Osteoblast (primary cell): ENCODE data around the gene MTHFS. TPM values are rescaled to one million over a fixed set of nuclear protein-coding genes. Genes with fewer than 3 reads are reported as not detected.

Experiments used
- DNase-seq: peaks from one replicate; pipeline ENCODE4 v3.0.0; 2011; ENCODE audit warnings: low spot score, mixed read lengths; ENCODE audit not compliant: insufficient read length; ENCODE audit errors: missing footprints
- H2AFZ ChIP-seq: 2 replicates; pipeline ENCODE4 v1.6.0; 2011; ENCODE audit warnings: mild to moderate bottlenecking, low read length
- H3K27ac ChIP-seq: 2 replicates; pipeline ENCODE4 v1.5.1; 2011; ENCODE audit warnings: mild to moderate bottlenecking, low read depth, low read length, moderate library complexity
- H3K27me3 ChIP-seq: 2 replicates; pipeline ENCODE4 v1.6.0; 2012; ENCODE audit warnings: mild to moderate bottlenecking, control low read depth, inconsistent platforms, low read length, moderate library complexity; ENCODE audit not compliant: insufficient read depth
- H3K36me3 ChIP-seq: 2 replicates; pipeline ENCODE4 v1.5.1; 2011; ENCODE audit warnings: mild to moderate bottlenecking, low read length, control low read depth, moderate library complexity; ENCODE audit not compliant: insufficient read depth
- H3K4me1 ChIP-seq: 2 replicates; pipeline ENCODE4 v1.5.1; 2011; ENCODE audit warnings: mild to moderate bottlenecking, low read length, control low read depth, moderate library complexity; ENCODE audit not compliant: insufficient read depth
- H3K4me2 ChIP-seq: 2 replicates; pipeline ENCODE4 v1.6.0; 2011; ENCODE audit warnings: mild to moderate bottlenecking, low read length; ENCODE audit not compliant: insufficient read depth
- H3K4me3 ChIP-seq: fragments of 200-600 bp; sonication (generic); 3 replicates; pipeline ENCODE4 v1.5.1; 2012; ENCODE audit warnings: mild to moderate bottlenecking, low read length, inconsistent platforms; ENCODE audit not compliant: insufficient read depth
- H3K79me2 ChIP-seq: 2 replicates; pipeline ENCODE4 v1.6.0; 2012; ENCODE audit warnings: mild to moderate bottlenecking, low read length, control low read depth, inconsistent platforms; ENCODE audit not compliant: insufficient read depth
- H3K9me3 ChIP-seq: 2 replicates; pipeline ENCODE4 v1.5.1; 2011; ENCODE audit warnings: low read depth, low read length, control low read depth
- H4K20me1 ChIP-seq: 2 replicates; pipeline ENCODE4 v1.6.0; 2012; ENCODE audit warnings: mild to moderate bottlenecking, low read length, control low read depth; ENCODE audit not compliant: insufficient read depth
- total RNA-seq: library from RNA; depleted of rRNA; stranded (reverse); fragments of >200 nt; gene quantifications from 2 replicates; pipeline ENCODE4 v1.2.3, GENCODE V29; 2012
- TF ChIP-seq, protein P1 (sequence below): IDR thresholded peaks from 2 replicates; pipeline ENCODE4 v1.5.1; 2011; ENCODE audit warnings: mild to moderate bottlenecking, low read depth, low read length, moderate library complexity; ENCODE audit errors: extremely low read depth

MTHFS gene
- total RNA-seq, 1 donor = 17.0 TPM

DNA sequence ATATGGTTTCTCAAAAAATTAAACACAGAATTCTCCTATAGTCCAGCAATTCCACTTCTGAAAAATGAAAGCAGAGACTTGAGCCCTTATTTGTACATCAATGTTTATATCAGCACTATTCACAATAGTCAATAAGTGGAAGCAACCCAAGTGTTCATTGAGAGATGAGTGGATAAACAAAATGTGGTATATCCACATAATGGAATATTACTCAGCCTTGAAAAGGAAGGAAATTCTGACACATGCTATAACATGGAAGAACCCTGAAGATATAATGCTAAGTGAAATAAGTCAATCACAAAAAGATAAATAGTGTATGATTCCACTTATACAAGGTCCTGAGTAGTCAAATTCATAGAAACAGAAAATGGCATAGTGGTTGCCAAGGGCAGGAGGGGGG lies 76.6 kb downstream of the MTHFS start:
- Histone ChIP-seq H3K9me3 (no peaks in the 10 kb centered on the region), H2AFZ (no peak overlapping the region), H3K4me1 (no peaks in the 10 kb centered on the region), H3K4me3 (no peak overlapping the region), H3K79me2 (no peaks in the 10 kb centered on the region), H3K27me3 (no peaks in the 10 kb centered on the region), H3K27ac (no peak overlapping the region), H4K20me1 (no peaks in the 10 kb centered on the region), H3K36me3 (no peaks in the 10 kb centered on the region), H3K4me2 (no peak overlapping the region)
- TF ChIP-seq, protein P1, sequence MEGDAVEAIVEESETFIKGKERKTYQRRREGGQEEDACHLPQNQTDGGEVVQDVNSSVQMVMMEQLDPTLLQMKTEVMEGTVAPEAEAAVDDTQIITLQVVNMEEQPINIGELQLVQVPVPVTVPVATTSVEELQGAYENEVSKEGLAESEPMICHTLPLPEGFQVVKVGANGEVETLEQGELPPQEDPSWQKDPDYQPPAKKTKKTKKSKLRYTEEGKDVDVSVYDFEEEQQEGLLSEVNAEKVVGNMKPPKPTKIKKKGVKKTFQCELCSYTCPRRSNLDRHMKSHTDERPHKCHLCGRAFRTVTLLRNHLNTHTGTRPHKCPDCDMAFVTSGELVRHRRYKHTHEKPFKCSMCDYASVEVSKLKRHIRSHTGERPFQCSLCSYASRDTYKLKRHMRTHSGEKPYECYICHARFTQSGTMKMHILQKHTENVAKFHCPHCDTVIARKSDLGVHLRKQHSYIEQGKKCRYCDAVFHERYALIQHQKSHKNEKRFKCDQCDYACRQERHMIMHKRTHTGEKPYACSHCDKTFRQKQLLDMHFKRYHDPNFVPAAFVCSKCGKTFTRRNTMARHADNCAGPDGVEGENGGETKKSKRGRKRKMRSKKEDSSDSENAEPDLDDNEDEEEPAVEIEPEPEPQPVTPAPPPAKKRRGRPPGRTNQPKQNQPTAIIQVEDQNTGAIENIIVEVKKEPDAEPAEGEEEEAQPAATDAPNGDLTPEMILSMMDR = no peak
- no peak for DNase-seq

DNA sequence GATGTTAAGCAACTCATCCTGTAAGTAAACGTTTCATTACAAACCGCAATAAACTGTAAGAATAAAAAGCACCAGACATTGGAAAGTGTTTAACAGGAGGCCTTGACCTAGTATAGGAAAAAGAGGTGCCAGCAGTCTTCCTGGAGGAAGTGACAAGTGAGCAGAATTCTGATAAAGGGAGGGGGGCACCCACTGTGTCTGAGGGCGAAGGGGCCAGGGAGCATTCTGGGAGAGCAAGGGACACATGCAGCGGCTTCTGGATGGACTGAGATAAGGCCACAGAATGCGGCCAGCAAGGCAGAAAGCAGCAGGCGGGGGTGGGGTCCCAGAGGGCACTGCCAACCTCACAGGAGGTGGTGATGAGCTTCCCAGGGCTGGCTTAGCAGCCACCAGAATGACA lies 80.2 kb downstream of the MTHFS start:
- Histone ChIP-seq H3K36me3 (no peaks in the 10 kb centered on the region), H3K4me1 (no peaks in the 10 kb centered on the region), H3K79me2 (no peaks in the 10 kb centered on the region), H3K27ac (no peak overlapping the region), H3K27me3 (no peaks in the 10 kb centered on the region), H3K4me2 (no peak overlapping the region), H3K4me3 (no peak overlapping the region), H4K20me1 (no peaks in the 10 kb centered on the region), H2AFZ (no peak overlapping the region), H3K9me3 (no peaks in the 10 kb centered on the region)
- peak; percentile 38 for DNase-seq
- TF ChIP-seq, protein P1 = no peak

DNA sequence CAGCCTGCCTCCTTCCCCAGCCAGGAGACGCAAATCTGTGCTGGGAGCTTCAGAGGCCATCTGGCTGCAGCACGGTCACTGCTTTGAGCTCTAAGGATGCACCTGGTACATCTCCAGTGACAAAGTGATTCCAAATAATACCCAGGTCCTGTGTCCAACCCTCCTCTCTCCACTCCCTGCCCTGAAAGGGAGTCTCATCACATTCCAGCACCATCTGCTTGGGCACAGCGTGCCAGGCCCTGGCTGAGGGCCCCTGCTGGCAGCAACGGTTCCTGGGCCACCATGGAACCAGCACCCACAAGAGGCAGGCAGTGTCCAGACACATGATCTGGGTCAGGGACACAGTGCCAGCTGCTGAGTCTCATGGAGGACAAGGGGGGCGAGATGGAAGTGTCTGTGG lies 81.3 kb downstream of the MTHFS start:
- no peaks in the 10 kb centered on the region for H3K36me3 ChIP-seq
- H3K27me3 ChIP-seq = no peaks in the 10 kb centered on the region
- no peaks in the 10 kb centered on the region for H4K20me1 ChIP-seq
- H2AFZ ChIP-seq = no peak overlapping the region
- H3K27ac ChIP-seq = no peak overlapping the region
- H3K9me3 ChIP-seq = no peaks in the 10 kb centered on the region
- TF ChIP-seq, protein P1 = no peak
- H3K4me2 ChIP-seq = no peak overlapping the region
- DNase-seq = no peak
- no peak overlapping the region for H3K4me3 ChIP-seq
- H3K79me2 ChIP-seq = no peaks in the 10 kb centered on the region
- H3K4me1 ChIP-seq = no peaks in the 10 kb centered on the region

DNA sequence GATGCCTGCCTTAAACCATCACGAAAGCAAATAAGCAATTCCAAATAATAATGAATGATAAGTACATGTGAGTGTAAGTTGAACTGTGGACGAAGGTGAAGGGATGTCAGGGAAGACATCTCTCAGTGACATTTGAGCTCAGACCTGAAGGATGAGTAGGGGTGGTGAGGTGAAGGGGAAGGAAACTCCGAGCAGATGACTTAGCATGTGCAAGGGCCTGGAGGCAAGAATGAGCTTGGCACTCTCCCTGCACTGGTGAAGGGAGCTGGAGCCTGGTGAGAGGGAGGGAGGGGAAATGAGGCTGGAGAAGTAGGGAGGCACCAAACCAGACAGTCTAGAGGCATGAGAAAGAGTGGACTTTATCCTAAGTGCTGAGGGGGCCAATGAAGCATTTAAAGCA lies 84.3 kb downstream of the MTHFS start:
- Histone ChIP-seq H3K4me1 (no peaks in the 10 kb centered on the region), H2AFZ (no peak overlapping the region), H3K4me2 (no peak overlapping the region), H3K79me2 (no peaks in the 10 kb centered on the region), H3K36me3 (no peaks in the 10 kb centered on the region), H3K4me3 (no peak overlapping the region), H3K9me3 (no peaks in the 10 kb centered on the region), H3K27ac (no peak overlapping the region), H3K27me3 (no peaks in the 10 kb centered on the region), H4K20me1 (no peaks in the 10 kb centered on the region)
- no peak for DNase-seq
- TF ChIP-seq, protein P1 = no peak
